CD4-positive, alpha-beta T cell treated with Interleukin-15 for 1 hour (primary cell): ENCODE measurements around the gene SAPCD2.

Experiments
- DNase-seq: peaks from one replicate; pipeline ENCODE4 v3.0.0-alpha.2; 2020

SAPCD2 gene

DNA sequence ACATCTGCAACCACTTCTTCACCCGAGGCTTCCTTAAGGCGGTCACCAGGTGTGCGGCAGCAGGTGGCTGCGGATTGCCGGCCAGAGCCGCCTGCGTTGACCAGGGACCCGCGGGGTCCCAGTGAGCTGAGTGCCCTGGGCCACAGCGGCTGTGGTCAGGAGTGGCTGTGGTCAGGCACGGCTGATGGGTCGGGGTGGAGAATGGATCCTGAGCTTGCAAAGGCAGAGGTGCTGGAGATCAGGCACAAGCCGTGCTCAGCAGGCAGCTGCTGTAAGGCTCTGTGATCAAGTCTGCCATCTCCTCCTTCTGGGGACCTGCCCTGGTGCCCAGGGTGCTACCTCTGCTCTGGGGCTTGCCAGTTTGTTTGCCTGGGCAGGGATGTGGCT is 9.0 kb upstream of the SAPCD2 start:
- no peak for DNase-seq

DNA sequence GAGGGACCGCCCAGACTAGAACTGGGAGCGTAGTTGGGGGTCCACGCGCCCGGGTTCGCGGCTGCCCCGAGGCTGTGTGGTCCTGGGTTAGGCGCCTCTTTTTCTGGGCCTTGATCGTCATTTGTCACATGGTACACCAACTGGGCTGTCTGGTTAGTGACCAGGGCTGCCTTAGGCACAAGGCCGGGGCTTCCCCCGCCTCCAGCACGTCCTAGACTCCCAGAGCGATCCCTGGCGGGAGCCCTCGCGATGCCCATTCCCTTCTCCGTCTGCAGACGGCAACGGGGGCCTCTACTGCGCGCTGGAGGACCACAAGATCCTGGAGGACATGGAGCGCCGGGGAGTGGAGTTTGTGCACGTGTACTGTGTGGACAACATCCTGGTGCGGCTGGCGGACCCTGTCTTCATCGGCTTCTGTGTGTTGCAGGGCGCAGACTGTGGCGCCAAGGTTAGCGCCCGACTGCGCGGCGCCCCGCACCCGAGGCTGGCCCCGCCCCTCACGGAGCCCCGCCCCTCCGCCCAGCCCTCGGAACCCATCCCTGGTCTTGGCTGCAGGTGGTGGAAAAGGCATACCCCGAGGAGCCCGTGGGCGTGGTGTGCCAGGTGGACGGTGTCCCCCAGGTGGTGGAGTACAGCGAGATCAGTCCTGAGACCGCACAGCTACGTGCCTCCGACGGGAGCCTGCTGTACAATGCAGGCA is 8.5 kb upstream of the SAPCD2 start:
- DNase-seq, result no peak

GRCh38 chr9:137077758-137078693 is 7.7 kb upstream of the SAPCD2 start:
- DNase-seq, result peak; percentile 63

DNA sequence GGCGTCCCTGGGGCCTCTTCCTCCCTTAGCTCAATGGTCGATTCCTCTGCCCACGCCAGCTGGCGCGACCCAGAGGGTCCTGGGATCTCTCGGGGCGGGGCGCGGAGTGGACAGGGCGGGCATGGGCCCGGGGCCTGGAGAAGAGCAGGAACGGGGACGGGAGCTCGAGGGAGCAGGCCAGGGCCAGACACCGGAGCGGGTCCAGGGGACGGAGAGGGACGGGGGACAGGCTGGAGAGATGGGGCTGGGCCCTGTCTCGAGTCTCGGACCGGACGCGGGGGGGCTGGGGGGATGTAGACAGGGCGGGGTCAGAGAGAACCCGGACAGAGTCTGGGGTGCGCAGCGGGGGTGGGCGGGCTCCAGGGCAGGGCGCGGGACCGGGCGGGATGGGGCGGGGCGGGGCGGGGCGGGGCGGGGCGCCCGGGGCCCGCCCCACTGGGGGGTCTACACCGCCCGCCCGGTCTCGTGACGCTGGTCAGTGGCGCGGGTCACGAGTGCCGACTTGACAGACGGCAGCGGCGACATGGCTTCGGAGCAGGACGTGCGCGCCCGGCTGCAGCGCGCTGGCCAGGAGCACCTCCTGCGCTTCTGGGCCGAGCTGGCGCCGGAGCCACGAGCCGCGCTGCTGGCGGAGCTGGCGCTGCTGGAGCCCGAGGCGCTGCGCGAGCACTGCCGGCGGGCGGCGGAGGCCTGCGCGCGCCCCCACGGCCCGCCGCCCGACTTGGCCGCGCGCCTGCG is 6.8 kb upstream of the SAPCD2 start, which contains the start of gene UAP1L1:
TSS of gene UAP1L1 (plus strand) at position 508 of the 738 bp plus-strand sequence. CDS start at position 524, 16 bp downstream.
- DNase-seq, result peak; percentile 64

- DNase-seq, result no peak
Observed at GRCh38 chr9:137076636-137077009, 6.3 kb upstream of the SAPCD2 start.

GRCh38 chr9:137075275-137075775 is 5.0 kb upstream of the SAPCD2 start:
- no peak for DNase-seq

GRCh38 chr9:137074657-137075274 is 4.4 kb upstream of the SAPCD2 start:
- no peak for DNase-seq

DNA sequence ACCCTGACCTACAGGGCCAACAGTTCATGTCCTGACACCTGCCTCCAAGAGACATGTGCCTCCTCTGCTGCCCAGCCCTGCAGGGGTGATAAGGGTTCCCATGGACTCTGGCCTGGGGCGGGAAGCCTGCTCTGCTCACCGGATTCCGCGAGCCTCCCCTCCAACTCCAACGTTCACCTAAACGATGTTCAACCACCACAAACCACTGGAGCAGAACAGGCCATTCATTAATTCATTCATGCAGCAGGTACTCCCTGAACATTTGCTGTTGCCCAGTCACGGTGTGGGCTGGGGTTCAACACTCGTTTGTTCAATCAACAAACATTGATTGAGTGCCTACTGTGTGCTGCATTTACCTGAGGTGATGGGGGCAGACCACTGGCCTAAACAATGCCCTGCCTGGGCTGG is 3.6 kb upstream of the SAPCD2 start:
- no peak for DNase-seq

DNA sequence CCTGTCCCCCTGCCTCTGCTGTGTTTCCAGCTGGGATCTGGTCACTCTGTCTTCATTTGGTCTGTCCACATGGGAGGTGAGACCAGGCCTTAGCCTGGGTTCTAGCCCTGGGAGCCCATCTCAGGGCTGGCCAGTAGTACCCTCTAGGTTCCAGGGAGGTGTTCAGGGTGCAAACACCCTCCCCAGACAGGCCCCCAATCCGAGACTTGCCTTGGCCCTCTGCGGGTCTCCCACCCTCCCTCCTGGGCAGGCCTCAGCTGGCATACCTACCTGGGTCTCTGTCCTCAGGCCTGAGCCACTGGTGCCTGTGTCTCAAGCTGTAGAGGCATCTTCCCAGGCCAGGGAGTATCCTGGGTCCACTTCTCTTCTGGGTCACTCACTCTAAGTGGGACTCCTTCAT is 925 bp upstream of the SAPCD2 start:
- no peak for DNase-seq

- DNase-seq, result no peak
Observed at GRCh38 chr9:137070906-137071275, 534 bp upstream of the SAPCD2 start.

DNA sequence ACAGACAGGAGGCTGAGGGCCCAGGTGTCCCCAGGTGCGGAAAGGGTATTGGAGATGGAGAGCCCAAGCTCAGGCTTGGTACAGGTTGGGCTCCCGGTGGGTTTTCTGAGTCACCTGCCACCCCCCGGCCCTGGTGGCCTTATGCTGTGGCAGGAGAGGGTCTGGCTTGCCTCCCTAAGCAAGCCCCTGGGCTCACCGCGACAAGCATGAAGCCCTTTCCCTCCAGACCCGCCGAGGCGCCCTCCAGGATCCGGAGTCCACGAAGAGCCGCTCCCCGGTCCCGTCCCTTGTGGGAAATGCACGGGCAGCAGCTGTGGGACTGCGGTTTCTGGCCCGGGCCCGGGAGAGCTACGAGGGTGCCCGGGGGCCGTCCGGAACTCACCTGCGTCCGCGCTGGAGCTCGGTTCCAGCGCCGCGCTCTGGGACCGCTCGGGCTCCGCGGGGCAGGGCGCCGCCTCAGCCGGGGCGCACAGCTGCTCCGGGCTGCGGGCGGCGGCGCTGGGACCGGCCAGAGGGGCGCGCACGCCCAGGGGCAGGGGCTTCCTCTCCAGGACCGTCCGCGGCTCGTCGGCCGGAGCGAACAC is 757 bp downstream of the SAPCD2 start:
- no peak for DNase-seq

DNA sequence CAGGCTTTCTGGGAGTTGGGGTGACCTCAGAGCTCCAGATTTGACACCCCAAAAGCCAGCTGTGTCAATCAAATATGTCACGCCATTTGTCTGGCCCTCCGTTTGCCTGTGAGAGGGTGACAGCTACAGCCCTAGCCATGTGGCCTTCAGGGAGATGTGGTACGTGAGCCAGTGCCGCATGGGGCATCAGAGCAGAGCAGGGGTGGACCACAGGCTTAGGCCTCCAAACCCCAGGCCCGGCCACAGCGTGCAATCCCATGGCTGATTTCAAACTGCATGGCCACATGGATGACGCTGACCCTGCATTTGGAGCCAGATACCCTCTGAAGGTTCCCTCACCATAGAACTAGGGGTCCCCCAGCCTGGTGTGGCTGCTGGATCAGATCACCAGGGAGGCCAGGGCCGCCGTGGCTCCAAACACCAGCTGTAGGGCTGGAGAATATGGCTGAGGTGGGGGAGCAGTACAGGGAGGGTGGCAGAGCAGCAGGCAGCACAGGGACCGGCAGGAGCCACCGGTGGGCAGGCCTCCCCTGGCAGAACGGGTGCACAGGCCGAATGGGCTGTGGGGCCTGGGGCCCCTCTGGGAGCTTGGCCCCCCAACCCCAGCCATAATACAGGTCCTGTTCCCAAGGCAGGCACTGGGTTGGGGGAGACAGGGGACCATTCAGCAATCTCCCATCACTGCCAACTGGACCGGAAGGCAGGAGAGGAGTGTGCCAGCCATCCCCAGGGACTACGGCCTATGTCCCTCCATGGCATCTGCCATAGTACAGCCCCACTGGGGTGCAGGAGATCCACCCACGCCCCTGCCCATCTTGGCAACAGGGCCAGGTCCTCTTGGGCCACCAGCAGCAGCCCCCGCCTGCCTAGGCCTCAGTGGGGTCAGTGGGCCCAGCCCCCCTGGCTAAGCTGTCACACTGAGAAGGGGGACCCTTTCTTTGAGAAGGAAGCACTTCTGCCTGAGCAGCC is 1.5 kb downstream of the SAPCD2 start:
- DNase-seq, result no peak

DNA sequence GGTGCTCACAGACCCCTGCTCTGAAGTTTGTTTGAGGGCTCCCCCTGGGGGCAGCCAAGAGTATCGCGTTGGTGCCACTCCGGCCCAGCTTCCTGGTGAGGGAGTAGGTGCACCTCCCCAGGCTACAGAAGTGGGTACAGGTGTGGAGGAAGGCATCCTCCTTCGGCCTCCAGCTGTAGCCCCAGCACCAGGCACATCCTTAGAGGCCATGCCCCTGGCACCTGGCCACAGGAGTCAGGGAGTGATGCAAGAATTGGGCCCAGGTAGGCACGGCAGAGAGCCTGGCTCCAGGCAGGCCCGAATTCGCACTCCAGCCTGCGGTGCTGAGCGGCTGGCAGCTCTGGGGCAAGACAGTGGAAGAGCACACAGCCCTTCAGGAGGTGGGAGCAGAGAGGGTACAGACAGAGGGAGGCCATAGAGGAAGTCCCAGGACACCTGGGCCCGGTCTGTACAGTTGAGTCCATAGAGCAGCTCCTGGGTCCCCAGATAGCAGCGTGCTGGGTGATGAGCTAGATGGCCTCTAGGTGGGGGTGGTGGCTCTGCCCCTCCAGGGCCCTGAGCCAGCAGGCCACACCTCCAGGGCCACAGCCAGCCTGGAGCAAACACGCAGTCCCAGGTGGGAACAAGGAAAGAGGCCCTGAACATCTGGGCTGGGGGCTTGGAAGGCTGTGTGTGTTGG is 2.4 kb downstream of the SAPCD2 start:
- DNase-seq, result peak; percentile 91

DNA sequence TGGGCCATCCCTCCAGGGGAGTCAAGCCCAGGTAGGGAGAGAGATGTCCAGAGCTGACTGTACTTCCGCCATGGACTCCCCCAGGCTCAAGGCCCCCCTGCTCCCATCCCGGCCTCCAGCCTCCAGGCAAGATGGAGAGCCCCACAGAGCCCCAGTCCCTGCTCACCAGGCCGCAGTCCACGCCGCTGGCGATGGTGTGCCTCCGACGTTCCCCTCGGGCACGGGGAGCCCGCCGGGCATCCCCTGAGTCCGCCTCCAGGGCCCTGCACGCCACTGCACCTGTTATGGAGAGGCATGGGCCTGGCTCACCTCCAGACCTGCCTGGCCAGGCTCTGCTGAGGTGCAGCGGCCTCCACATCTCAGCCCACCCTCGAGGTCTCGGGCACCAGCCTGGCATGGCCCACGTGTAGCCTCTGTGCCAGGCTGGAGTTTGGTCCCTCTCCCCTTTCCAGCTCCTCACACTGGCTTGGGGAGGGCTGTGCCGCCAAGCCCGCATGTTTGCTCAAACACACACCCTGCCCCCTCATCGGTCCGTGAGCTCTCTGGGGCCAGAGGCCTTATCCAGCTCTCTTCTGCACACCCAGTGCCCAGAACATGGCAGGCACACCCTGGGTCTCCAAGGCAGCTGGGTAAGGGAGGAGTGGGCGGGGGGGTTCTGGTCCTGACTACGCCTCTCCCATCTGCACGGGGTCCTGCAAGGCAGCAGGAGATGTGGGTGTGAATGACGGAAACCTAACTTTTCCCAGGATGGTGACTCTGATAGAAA is 4.1 kb downstream of the SAPCD2 start:
- DNase-seq, result no peak

- no peak for DNase-seq
Observed at GRCh38 chr9:137065336-137065967, 4.9 kb downstream of the SAPCD2 start.

DNA sequence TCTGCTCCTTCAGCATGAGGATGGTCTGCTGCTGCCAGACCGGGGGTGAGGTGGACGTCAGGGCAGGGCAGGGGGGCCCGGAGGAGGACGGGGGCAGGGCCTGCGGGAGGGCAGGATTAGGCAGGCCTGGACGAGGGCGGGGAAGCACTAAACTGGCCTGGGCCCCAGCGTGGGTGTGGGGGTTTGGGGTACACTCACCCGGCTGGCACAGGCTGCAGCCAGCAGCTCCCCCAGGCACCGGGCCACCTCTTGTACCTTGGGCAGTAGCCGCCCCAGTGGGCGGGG is 5.5 kb downstream of the SAPCD2 start:
- DNase-seq, result no peak

GRCh38 chr9:137064027-137064879 is 6.1 kb downstream of the SAPCD2 start:
- peak; percentile 34 for DNase-seq

DNA sequence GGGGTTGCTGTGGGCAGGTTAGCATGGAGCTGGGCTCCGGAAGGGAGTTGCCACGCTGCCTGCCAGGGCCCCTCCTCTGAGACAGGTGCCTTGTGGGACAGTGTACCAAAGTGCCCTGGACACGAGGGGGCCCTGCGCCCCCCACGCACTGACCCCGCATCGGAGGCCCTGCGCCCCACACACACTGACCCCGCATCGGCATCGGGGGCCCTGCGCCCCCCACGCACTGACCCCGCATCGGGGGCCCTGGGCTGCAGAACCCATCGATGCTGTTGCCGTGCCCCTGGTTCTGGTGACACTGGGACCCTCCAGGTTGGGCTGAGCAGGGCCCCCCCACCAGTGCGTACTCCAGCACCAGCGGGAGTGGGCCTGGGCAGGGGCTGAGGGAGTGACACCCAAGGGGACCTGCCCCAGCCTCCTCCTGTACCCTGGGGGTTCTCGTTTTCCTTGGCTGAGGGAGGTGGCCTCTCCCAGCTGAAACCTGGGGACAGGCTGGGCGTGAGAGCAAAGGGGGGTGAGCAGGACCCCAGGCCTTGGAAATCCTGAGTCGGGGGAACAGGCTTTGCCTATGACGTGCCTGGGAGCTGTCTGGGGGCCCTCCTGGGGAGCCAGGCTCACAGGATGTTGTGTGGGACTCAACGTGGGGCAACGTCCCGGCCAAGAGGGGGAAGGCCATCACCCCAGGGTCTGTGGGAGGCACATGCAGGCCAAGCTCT is 6.9 kb downstream of the SAPCD2 start:
- no peak for DNase-seq
